Umbilical cord (tissue), 2 donors: ENCODE results near the gene PHLDB2. TPM values are rescaled to one million over a fixed set of nuclear protein-coding genes. Genes with fewer than 3 reads are reported as not detected.

ENCODE experiments used
- DNase-seq: peaks from one replicate; pipeline ENCODE4 v3.0.0-alpha.2; 2015; ENCODE audit warnings: low spot score
- total RNA-seq: library from RNA; depleted of rRNA; stranded (reverse); fragments of >200 nt; gene quantifications from one replicate; pipeline ENCODE4 v1.2.3, GENCODE V29; 2014; ENCODE audit warnings: low replicate concordance; ENCODE audit not compliant: insufficient read depth

The PHLDB2 gene
- total RNA-seq, 1 donor from 2014 or later = 214 TPM

GRCh38 chr3:111956995-111957734 is 98.1 kb downstream of the PHLDB2 start:
- no peak for DNase-seq

DNA sequence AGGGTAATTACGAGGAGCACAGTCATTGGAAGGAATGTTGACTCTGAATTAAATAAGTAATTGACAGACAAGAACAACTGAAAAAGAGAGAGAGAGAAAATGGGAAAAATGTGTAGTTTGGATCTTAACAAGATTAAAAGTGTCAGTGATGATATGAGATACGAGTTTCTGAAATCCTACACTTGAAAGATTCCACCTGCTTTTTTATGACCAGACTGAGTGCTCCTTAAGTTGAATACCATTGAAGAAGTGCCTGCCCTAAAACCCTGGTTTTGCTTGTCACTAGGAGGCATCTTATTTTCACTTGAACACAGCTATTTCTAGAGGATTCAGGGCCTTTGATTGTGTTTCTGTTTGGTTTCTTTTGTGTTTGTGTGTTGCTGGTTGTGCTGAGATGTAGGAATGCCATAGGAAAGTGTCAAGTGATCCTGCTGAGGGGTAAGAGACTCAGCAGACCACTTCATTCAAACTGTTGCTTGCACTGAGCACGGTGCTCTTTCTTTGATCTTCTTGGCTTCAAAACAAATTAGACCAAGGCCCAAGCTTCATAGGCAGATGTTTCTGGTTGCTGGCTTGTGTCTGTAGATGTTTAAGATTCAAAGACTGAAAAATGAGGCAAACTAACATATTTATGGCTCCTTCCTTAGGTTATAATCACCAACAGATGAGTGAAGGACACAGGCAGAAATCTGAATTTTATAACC is 102.5 kb downstream of the PHLDB2 start:
- DNase-seq = peak; percentile 37

DNA sequence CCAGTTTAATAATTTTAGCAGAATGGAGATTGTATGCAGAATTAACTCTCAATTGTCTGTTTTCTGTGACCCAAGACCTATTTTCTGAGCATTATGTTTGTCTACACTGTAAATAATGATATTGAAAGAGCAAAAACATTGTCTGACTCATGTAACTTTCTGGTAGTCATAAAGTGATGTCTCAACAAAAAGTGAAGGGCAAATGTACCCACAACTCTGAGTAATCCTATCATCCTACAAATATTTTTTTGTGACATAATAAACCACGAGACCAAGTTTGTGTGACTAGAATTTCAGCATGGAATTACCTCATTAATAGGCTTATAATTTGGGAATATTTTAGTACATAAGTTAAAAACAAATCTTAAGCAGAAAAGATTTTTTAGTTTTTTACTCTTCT is 104.4 kb downstream of the PHLDB2 start:
- DNase-seq = no peak

DNA sequence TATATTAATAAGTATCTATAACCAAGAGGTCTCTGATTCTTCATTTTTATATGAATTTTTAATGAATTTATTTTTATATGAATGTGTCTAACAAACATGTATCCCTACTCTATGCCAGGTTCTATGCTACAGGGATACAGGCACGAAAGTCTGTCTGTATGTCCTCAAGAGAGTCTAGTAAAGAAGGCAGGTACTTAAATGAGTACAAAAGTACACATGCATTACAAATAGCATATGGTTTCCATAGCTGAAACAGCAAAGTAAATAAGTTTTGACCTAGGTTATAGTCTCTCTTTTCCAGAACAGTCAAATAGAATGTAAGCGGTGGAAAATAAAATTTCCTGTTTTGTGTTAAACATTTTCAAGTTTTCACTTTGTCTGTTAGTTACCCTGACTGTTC is 106.4 kb downstream of the PHLDB2 start:
- DNase-seq = no peak

DNA sequence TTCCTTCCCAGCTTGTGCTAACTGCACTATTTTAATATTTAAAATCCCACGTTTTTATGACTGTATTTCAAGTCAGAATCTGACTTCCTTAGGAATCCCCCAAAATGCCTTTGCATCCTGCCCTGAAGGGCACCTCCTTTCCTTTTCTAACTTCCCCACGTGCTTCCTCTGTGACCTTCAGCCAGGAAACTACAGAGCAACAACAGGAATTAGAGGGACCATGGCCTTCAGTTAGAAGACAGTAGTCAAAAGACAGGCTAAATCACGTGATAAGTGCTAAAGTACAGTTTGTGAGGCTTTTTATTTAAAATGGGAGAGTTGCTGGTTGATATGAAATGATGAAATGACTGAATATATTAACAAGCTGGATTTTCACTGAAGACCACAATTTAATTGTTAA is 108.0 kb downstream of the PHLDB2 start:
- no peak for DNase-seq

GRCh38 chr3:111967651-111968274 is 108.7 kb downstream of the PHLDB2 start:
- peak; percentile 79 for DNase-seq

DNA sequence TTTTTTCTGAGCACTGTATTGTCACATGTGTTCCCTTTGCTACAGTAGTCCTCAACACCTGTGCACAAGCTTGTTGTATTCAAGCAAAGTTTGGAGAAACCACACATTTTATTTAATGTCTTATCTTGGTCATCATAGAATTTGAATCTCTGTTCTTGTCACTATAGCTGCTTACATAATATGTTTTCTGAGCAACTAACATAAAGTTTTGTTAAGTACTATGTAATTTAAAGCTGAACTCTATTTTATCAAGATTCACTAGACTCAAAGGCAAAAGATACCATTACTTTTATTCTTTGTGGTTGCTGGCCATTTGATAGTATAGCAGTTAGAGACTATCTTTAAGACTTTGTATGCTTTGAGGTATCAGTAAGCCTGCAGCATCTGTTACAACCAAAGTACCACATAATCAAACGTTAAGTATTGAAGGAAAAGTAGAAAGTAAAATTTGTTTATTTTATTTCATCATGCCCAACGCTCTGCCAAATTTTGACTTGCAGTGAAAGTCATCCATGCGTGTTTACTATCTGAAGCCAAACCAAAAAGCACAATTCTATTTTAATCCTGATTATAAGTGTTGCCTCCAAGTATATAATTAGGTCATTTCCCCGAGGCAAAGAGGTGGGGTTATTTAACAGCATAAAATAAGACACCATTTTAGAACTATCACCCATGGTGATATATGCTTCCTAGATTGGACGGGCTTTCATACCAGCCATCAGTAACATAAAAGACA is 109.4 kb downstream of the PHLDB2 start:
- no peak for DNase-seq

- no peak for DNase-seq
These were observed 111.3 kb downstream of the PHLDB2 start for GRCh38 chr3:111970376-111970775.

- DNase-seq = no peak
These were observed 112.6 kb downstream of the PHLDB2 start for GRCh38 chr3:111971533-111972130.

- no peak for DNase-seq
These were observed 113.8 kb downstream of the PHLDB2 start for GRCh38 chr3:111972891-111973290.

DNA sequence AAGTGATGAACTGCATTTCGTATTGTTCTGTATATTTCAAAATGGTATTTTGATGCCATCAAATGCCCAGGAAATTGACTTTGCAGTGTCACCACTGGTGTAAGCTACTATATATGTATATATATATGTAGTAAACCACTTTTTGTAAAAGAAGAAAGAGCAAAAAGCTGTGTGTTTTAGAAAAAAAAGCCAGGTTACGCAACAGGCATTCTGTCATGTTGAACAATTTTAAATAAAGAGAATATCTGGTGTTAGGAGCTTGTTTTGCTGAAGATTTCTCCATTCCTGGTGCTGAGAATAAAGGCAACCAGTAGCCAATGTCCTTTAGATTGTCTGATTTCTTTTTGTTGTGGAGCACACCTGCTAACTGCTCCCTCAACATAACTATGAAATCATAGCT is 116.1 kb downstream of the PHLDB2 start:
- no peak for DNase-seq

DNA sequence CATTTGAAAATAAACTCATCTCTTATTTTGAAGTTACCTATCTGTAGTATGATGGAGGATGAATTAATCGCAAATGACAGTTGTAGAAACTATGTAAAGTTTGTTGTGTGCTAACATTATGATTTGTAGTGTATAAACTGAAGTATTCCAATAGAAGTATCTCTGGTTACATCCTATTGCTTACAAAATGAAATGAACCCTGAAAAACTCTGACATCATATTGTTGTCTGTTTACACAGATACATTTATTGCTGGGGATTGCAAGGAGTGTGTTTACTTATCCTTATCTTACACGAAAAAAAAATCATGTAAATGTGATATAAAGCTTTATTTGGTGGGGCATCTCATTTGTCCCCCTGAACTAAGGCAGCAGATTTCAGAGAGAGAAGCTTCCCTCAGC is 117.2 kb downstream of the PHLDB2 start:
- no peak for DNase-seq

GRCh38 chr3:111978583-111979433 is 119.7 kb downstream of the PHLDB2 start, which contains the start of gene ABHD10:
TSS of gene ABHD10 (plus strand) at chr3:111979026. CDS start at chr3:111979062, 36 bp downstream.
- DNase-seq = peak; percentile 99

DNA sequence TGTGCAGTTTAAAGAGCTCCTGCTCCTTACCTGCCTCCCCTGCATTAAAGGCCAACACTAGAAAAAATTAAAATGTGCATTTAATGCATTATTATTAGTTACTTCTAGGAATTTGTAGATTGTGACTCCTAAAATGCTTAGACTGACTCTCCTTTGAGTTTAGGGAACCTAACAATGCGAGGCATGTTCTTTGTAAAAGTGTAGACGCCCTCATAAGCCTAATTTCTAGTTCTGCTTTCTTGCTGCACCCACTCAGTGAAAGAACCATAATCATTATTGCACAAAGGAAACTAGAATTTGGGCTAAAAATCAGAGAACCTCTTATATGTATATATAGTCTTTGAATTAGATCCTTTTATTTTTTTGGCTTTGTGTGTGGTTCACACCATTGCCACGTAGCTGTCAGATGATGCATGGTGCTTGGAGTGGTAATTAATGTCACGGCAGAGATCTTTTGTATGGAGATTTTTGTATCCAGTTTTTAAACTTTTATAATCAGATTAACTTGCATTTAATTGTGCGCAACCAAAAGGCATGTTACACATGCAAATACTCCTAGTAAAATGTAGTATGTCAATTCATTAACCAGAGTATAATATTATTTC is 120.5 kb downstream of the PHLDB2 start:
- DNase-seq = no peak

DNA sequence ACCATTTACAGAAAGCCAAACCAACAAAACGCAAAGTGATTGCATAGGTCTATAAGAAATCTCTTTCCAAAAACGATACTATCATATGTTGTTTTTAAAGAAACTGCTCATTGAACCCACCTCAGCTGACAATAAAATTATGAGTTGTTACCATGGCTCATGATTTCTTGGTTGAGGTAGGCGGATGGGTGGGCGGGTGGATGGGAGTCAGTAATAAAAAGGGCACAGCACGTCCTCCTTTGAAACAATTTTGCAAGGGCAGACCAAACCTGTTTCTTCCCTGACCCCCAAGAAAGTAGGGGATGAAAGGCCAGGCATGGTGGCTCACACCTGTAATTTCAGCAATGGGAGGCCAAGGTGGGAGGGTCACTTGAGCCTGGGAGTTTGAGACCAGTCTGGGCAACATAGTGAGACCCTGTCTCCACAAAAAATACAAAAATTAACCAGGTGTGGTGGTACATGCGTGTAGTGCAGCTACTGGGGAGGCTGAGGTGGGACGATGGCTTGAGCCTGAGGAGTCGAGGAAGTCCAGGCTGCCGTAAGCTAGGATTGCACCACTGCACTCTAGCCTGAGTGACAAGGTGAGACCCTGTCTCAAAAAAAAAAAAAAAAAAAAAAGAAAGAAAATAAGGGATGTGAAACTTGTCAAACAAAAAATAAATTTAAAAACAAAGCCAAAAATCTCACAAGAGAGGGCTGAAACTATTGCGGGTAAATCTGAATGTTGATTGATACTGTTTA is 121.8 kb downstream of the PHLDB2 start:
- no peak for DNase-seq

GRCh38 chr3:111981457-111981763 is 122.3 kb downstream of the PHLDB2 start:
- no peak for DNase-seq

- DNase-seq = no peak
These were observed 125.7 kb downstream of the PHLDB2 start for GRCh38 chr3:111984636-111985298.

DNA sequence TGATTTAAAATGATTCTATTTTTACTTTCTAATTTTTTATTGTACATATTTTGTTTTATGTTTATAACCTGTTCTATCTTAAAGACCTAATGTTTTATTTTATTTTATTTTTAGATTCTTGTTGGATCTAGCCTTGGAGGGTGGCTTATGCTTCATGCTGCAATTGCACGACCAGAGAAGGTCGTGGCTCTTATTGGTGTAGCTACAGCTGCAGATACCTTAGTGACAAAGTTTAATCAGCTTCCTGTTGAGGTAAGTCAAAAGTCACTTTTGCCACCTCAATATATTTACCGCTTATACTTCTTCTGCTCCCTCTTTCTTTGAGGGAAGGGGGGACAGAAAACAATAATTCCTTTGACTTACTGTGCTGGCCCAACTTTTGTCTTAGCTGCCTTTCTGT is 127.7 kb downstream of the PHLDB2 start:
- DNase-seq = no peak

DNA sequence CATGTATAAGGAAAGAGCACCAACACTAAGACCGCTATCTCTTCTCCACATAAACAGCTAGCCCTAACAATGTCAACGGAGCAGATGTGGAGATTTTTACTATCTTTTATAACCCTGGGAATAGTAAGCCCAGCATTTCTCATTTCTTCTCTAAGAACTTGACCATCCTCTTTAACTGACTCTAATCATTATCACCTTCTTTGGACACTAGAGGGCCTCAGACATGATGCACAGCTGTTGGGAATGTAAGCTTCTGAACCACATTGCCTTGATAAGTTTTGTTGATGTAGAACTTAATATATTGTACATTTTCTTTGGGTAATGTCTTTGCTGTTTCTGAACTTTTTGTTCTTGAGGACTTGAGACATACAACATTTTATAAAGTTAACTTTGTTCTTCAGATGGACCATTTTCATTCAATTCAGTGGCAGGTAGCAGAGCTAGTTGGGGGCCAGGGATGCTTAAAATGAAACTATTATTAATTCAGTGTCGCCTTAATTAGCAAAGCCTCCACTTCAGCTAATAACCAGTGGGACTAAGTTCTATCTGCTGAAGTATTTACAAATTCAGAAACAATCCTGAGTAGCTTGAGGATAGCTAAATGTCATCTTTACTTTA is 130.1 kb downstream of the PHLDB2 start:
- peak; percentile 83 for DNase-seq
